HG02943 (cell line): ENCODE data around the gene CHCHD3.

Experiments
- ATAC-seq: cut with Tn5 transposase; IDR thresholded peaks from one replicate; pipeline ENCODE4 v1.9.1; 2021; ENCODE audit warnings: mild to moderate bottlenecking, low read depth, moderate library complexity; ENCODE audit not compliant: unreplicated experiment

Gene CHCHD3

GRCh38 chr7:132837529-132837928 is 244.4 kb downstream of the CHCHD3 start:
- no peak for ATAC-seq

DNA sequence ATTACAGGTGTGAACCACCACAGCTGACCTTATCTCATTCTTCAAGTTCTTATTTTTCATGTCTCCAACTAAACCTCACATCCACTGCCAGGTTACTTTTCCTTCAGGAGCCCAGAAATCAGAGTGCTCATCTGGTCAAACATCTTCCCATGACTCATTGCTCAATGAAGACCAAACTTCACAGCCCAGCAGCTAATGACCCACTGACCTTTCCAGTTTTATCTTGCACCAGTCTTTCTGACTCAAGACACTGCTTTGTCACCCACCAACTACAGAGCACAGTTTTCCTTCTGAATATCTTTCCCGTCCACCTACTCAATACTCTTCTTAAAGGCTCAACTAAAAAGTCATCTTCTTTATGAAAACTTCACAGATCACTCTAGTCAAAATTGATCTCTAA is 245.1 kb downstream of the CHCHD3 start:
- no peak for ATAC-seq

DNA sequence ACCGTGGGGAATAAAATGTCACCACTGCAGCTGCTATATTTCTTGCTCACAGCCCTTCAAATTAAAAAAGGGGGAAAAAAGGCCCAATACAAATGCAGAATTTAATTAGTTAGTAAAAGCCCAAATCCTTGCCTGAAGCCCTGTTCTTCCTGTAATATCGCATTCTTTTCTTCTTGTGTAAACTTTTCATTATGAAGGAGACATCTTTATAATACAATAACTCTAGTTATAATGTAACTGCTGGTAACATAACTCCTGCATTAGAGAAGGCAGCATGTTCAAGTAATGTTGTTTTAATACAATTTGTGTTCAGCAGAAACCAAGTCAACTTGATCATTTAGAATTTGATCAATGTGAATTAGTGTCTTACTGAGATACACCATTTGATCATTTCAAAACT is 250.9 kb downstream of the CHCHD3 start:
- no peak for ATAC-seq

GRCh38 chr7:132828502-132828901 is 253.4 kb downstream of the CHCHD3 start:
- no peak for ATAC-seq

GRCh38 chr7:132825932-132826835 is 255.7 kb downstream of the CHCHD3 start:
- ATAC-seq, result no peak

DNA sequence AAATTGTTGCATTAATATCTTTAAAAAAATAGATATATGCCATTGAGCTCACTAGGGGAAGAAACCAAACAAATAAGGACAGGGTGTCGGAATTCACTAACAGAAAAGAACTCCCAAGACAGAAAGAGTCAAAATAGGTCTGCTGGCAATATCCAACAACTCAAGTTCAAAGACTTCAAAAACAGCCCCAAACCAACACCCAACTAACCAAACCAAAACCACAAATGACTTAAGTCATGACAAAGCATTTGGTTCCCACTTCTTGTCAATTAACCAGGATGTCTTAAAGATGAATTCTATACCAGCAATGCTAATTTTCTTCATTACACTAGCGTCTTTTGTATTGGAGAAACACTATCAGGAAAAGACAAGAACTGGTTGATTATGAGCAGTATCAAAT is 256.7 kb downstream of the CHCHD3 start:
- no peak for ATAC-seq

GRCh38 chr7:132819648-132820047 is 262.2 kb downstream of the CHCHD3 start:
- ATAC-seq, result no peak

GRCh38 chr7:132817949-132818348 is 263.9 kb downstream of the CHCHD3 start:
- ATAC-seq, result no peak

DNA sequence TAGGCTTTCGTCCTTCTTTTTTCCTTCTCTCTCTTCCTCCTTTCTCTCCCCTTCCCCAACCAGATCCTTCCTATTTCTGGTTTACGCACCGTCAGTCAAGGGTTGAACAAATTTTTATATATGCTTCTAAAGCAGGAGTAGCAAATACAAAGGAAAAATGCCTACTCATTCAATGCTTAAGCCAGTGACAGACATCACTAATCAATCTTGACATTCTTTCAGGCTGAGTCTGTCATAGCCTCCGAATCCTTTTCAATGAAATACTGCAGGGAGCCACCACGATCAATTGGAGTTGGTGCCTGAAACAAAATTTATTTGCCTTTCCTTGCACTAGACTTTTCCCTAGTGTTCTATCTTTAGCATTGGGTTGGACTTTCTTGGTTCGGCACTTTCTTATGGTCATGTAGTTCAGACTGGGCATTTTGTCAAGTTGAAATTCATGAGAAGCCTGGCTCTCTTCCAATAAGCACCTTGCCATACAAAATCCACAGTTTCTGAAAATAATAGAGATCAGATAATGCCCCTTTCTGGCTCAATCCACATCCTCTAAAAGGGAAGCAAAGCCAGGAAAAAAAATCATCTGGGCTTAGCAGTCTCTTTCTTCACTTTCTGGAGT is 266.1 kb downstream of the CHCHD3 start:
- no peak for ATAC-seq

DNA sequence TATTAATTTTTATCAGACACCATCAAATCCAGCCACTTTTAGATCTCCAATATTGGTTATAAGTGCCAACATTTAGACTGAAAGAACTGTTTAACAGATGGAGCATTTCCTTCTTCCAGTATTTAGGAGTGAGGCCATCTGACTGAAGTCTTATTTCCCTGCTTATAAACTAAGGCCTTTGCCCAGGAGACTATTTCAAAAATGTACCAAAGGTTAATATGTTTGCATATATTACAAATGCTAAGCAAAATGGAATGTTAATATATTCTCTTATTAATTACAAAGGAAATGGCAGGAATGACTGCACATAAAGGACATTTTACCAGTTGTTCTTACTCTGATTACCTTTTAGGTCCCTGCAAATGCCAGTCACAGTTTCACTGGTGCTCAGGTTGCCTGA is 266.8 kb downstream of the CHCHD3 start:
- ATAC-seq, result no peak

GRCh38 chr7:132810561-132810960 is 271.3 kb downstream of the CHCHD3 start:
- no peak for ATAC-seq

- no peak for ATAC-seq
Measured at GRCh38 chr7:132806834-132807233, 275.1 kb downstream of the CHCHD3 start.

GRCh38 chr7:132805766-132806165 is 276.1 kb downstream of the CHCHD3 start:
- ATAC-seq, result no peak

DNA sequence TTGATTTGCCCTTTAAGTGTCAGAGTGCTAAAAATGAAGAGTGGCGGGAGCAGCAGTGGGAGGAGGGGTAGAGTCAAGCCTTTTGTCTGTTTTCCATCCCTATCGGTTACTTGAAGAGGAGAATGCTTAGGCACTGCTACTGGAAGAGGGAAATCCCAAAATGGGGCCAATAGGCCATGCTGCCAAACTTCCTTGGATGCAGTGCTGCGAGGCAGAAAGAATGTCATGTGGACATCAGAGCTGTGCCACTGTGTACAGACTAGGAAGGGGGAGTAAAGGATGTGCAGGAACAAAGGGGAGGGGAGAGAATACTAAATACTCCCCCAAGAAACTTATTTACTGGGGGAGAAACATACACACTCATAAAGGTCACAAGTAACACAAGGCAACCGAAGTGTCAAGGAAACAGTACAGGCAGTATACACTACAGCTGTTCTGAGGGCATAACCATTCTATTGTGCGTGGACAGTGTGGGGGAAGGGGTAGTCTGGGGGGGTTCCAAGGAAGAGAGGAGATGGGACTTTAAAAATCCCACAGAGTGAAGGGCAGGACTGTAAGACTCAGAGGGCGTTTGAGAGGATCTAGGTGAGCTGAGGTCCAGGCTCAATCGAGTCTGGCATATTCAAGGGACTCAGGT is 276.9 kb downstream of the CHCHD3 start:
- ATAC-seq, result no peak

DNA sequence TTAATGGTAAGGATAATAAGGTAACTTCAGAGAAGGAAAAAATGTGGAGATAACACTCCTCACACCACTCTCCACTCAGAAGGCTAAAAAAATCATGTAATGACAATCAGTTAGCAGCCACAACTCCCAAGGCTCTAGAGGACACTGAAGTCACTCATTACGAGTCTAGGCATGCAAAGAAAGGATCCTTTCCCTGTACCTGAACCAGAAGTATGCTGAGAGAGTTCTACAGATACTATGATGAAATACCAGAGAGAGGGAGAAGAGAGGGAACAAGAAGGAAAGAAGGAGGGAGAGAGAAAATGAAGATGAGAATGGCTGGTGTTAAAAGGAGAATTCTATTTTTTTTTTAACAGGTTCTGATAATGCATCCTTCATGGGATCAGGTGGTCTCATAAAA is 281.4 kb downstream of the CHCHD3 start:
- no peak for ATAC-seq

- ATAC-seq, result no peak
Measured at GRCh38 chr7:132799081-132799413, 282.8 kb downstream of the CHCHD3 start.

DNA sequence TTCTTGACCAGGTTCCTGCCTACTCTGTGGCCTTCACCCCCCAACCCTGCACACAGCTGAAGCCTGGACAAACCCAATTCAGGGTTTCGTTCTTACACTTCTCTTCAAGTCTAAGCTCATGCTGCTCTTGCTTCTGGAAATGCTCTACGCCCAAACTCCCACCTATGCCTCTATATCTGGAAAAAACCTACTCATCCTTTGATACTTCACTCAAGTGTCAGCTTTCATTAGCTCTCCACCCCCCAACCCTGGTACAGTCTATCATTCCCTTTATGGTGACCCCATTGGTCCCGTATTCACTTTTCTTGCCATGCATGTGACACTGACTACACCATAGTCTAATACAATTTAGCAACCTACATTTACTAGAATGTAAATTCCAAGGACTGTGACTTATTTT is 284.7 kb downstream of the CHCHD3 start:
- no peak for ATAC-seq

DNA sequence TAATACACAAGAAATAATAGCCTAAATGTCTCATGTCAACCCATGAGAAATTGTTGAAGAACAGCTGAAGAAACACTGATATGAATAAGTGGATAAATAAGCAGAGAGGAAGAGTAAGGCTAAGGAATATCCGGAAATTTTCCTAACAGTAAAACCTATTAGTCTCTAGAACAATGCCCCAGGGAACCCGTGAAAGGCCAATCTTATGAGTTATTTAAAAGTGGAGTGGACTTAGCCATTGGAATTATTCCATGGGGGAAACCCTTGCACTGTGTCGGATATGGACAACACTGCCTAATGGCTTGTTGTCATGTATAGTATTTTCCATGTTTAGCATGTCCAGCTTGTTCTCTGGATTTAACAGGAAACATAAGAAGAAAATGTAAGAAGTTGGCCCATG is 288.4 kb downstream of the CHCHD3 start:
- no peak for ATAC-seq

DNA sequence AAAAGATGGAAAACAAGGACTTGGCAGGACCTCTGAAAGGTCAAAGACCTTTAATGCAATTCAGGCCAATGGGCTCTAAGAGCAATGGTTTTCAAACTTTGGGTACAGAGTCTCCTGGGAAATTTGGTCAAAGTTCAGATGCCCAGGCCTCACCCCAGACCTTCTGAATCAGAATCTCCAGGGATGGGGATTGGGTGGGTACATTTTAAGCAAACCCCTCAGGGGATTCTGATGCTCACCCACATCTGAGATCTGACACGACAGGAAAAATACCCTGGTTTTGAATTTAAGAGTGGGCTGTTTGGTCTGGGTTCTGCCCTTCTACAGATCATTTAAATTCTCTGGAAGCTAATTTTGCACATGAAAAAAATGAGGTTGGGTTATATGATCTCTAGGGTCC is 290.9 kb downstream of the CHCHD3 start:
- no peak for ATAC-seq

- ATAC-seq, result no peak
Measured at GRCh38 chr7:132790104-132790503, 291.8 kb downstream of the CHCHD3 start.

GRCh38 chr7:132789281-132789680 is 292.6 kb downstream of the CHCHD3 start:
- ATAC-seq, result no peak

DNA sequence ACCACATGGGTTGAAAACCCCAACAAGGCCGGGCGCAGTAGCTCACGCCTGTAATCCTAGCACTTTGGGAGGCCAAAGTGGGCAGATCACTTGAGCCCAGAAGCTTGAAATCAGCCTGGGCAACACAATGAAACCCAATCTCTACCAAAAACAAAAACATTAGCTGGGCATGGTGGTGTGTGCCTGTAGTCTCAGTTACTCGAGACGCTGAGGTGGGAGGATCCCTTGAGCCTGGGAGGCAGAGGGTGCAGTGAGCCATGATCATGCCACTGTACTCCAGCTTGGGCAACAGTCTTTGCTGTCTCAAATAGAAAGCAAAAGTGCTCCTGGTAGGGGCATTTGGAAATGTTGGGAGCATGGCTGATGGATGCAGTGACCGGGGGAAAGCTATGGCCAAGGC is 296.0 kb downstream of the CHCHD3 start:
- no peak for ATAC-seq
